ENCODE results near the gene BMERB1. TPM values are rescaled to one million over a fixed set of nuclear protein-coding genes. Genes with fewer than 3 reads are reported as not detected.
"Not testable (repeated sequence)": the region's sequence is repeated elsewhere in the genome, so short reads cannot be mapped to it uniquely, and the experiment has no call there.

The BMERB1 gene
- total and polyA plus RNA-seq, 2 experiments from 2014 or later, result 17.3 to 28.1 TPM

- peaks cover 12% of the 10 kb centered on the region for H3K27me3 Mint-ChIP-seq (ENCODE audit: insufficient read depth, low read depth, poor library complexity)
- H3K36me3 ChIP-seq (ENCODE audit: insufficient read depth); H4K20me1 ChIP-seq (replicated peaks; ENCODE audit: insufficient read depth); H3K4me1 ChIP-seq (ENCODE audit: insufficient read depth); H3K27me3 ChIP-seq (ENCODE audit: insufficient read depth); H3F3A ChIP-seq (replicated peaks; ENCODE audit: low read depth); H3K79me2 ChIP-seq (replicated peaks; ENCODE audit: insufficient read depth); H3K9me3 Mint-ChIP-seq; H3K36me3 Mint-ChIP-seq (ENCODE audit: low read depth); H3K27ac Mint-ChIP-seq; H3K9me2 ChIP-seq (ENCODE audit: insufficient read depth); H3K27ac ChIP-seq (ENCODE audit: low read depth): not testable (repeated sequence)
- DNase-seq (ENCODE audit: low spot score), result peak; percentile 83
- Histone ChIP-seq H2AFZ (peak within 1 kb of the TSS; percentile 52; the same call in 1 of the 2 replicates), H3K4me2 (peak within 1 kb of the TSS; percentile 78), H3K4me3 (peak within 1 kb of the TSS; percentile 69)
- peak within 1 kb of the TSS; percentile 76 for H3K4me3 Mint-ChIP-seq
- ATAC-seq, result peak; percentile 96
- H3K4me1 Mint-ChIP-seq, result peaks cover 18% of the 10 kb centered on the region
- TF ChIP-seq POLR2AphosphoS5 (IDR thresholded peaks at IDR 0.05; ENCODE audit: low read depth), result peak; percentile 71
Measured at GRCh38 chr16:15395631-15396508, 38.5 kb upstream of the BMERB1 start, which contains the start of gene MPV17L. Gene MPV17L (plus strand): TSS chr16:15395754. CDS start chr16:15395898, 144 bp downstream.

GRCh38 chr16:15396509-15396829, 37.9 kb upstream of the BMERB1 start:
- H3K27ac ChIP-seq (ENCODE audit: low read depth); H3F3A ChIP-seq (replicated peaks; ENCODE audit: low read depth); H3K79me2 ChIP-seq (replicated peaks; ENCODE audit: insufficient read depth); H3K27me3 ChIP-seq (ENCODE audit: insufficient read depth); DNase-seq (ENCODE audit: low spot score); H3K36me3 Mint-ChIP-seq (ENCODE audit: low read depth); H3K27ac Mint-ChIP-seq; H3K9me3 Mint-ChIP-seq; H3K4me1 ChIP-seq (ENCODE audit: insufficient read depth); H3K36me3 ChIP-seq (ENCODE audit: insufficient read depth); H4K20me1 ChIP-seq (replicated peaks; ENCODE audit: insufficient read depth); H3K9me2 ChIP-seq (ENCODE audit: insufficient read depth): not testable (repeated sequence)
- peak; percentile 10 for ATAC-seq
- H3K4me2 ChIP-seq, result peak overlapping the region; percentile 78
- H3K4me3 Mint-ChIP-seq, result peak overlapping the region; percentile 76
- peaks cover 12% of the 10 kb centered on the region for H3K27me3 Mint-ChIP-seq (ENCODE audit: insufficient read depth, low read depth, poor library complexity)
- peak overlapping the region; percentile 69 for H3K4me3 ChIP-seq
- H3K4me1 Mint-ChIP-seq, result peaks cover 18% of the 10 kb centered on the region
- H2AFZ ChIP-seq, result peak overlapping the region; percentile 52; the same call in 1 of the 2 replicates

GRCh38 chr16:15396948-15397594, 37.3 kb upstream of the BMERB1 start:
- no peak overlapping the region for H3K27ac ChIP-seq (ENCODE audit: low read depth)
- H3K9me2 ChIP-seq (ENCODE audit: insufficient read depth), result no peaks in the 10 kb centered on the region
- H3K4me2 ChIP-seq, result no peak overlapping the region; the same call in 1 of the 2 replicates
- no peak overlapping the region for H2AFZ ChIP-seq
- H3K9me3 Mint-ChIP-seq, result no peaks in the 10 kb centered on the region; the same call in 2 of the 3 replicates
- H3K27me3 Mint-ChIP-seq (ENCODE audit: insufficient read depth, low read depth, poor library complexity), result peaks cover 12% of the 10 kb centered on the region
- no peaks in the 10 kb centered on the region for H4K20me1 ChIP-seq (replicated peaks; ENCODE audit: insufficient read depth)
- H3K4me3 Mint-ChIP-seq, result peak overlapping the region; percentile 76
- H3K27me3 ChIP-seq (ENCODE audit: insufficient read depth), result 0 out of 2 replicates have a peak, but pooled peaks cover 2% of the 10 kb centered on the region
- ATAC-seq, result no peak; the same call in 2 of the 3 replicates
- H3K4me1 ChIP-seq (ENCODE audit: insufficient read depth), result peaks cover 5% of the 10 kb centered on the region
- DNase-seq (ENCODE audit: low spot score), result no peak
- peak overlapping the region; percentile 69 for H3K4me3 ChIP-seq
- H3K36me3 ChIP-seq (ENCODE audit: insufficient read depth), result no peaks in the 10 kb centered on the region
- H3K4me1 Mint-ChIP-seq, result peaks cover 21% of the 10 kb centered on the region
- H3K27ac Mint-ChIP-seq, result no peak overlapping the region
- H3K79me2 ChIP-seq (replicated peaks; ENCODE audit: insufficient read depth), result no peaks in the 10 kb centered on the region
- H3K36me3 Mint-ChIP-seq (ENCODE audit: low read depth), result peaks cover 8% of the 10 kb centered on the region; the same call in 1 of the 3 replicates
- H3F3A ChIP-seq (replicated peaks; ENCODE audit: low read depth), result no peaks in the 10 kb centered on the region; the same call in 1 of the 2 replicates
- TF ChIP-seq ETS1 (IDR thresholded peaks at IDR 0.05), result no peak
- TF ChIP-seq CREB1 (CRISPR knock-in tag; IDR thresholded peaks at IDR 0.05; ENCODE audit: low read depth), result no peak
- TF ChIP-seq ZNF114 (CRISPR knock-in tag; IDR thresholded peaks at IDR 0.05), result no peak
- TF ChIP-seq NANOG (IDR thresholded peaks at IDR 0.05; ENCODE audit: borderline replicate concordance), result no peak
- TF ChIP-seq POLR2AphosphoS5 (IDR thresholded peaks at IDR 0.05; ENCODE audit: low read depth), result no peak
- TF ChIP-seq EZH2 (IDR thresholded peaks at IDR 0.05; ENCODE audit: low read depth, unreplicated experiment), result no peak
- TF ChIP-seq STAT1 (IDR thresholded peaks at IDR 0.05; ENCODE audit: unreplicated experiment), result no peak
- no peak for TF ChIP-seq ZNF331 (CRISPR knock-in tag; IDR thresholded peaks at IDR 0.05; ENCODE audit: low read depth)
